HCT116 (cell line): ENCODE data around the gene GABRP. TPM values are rescaled to one million over a fixed set of nuclear protein-coding genes. Genes with fewer than 3 reads are reported as not detected.

Source experiments
- ATAC-seq: fragments of 200-7000 bp; cut with Tn5 transposase; 2 replicates; pipeline ENCODE4 v1.9.1; 2020; ENCODE audit warnings: mild to moderate bottlenecking, moderate library complexity
- BruUV-seq: library from RNA; stranded (reverse); fragments of 400-500 nt; replicated peaks from 2 replicates; lab custom pipeline; 2021; lab: Mats Ljungman, UMichigan
- CTCF ChIA-PET: fragments of 300-600 bp; sonication (Branson Sonifier 250); formaldehyde crosslinking; loops from one replicate; lab custom pipeline; 2021; ENCODE audit warnings: antibody characterized with exemption; lab: Charles Lee
- POLR2A ChIA-PET: fragments of 300-600, 350-600 bp; sonication (Branson Sonifier 250); formaldehyde crosslinking; loops from one replicate; lab custom pipeline; 2021; ENCODE audit warnings: antibody characterized with exemption; lab: Charles Lee
- RAD21 ChIA-PET, 2 experiments: fragments of 300-600 bp; sonication (Branson Sonifier 250); formaldehyde crosslinking; loops; one replicate each; lab custom pipeline; 2023; ENCODE audit warnings: low total read pairs in 2 of 2; ENCODE audit not compliant: uncharacterized antibody in 2 of 2, unreplicated experiment in 2 of 2, low non-redundant PET in 1 of 2; lab: Charles Lee
- DNase-seq: peaks from one replicate; pipeline ENCODE4 v3.0.0-alpha.2; 2010; ENCODE audit warnings: low read depth, low spot score
- H2AFZ ChIP-seq: fragments of 200-600 bp; shearing (Covaris generic), sonication (generic); 2 replicates; pipeline ENCODE4 v1.6.1; 2017; ENCODE audit warnings: low read depth, mixed run types, mixed read lengths, antibody characterized with exemption, low read length; ENCODE audit not compliant: poor library complexity, severe bottlenecking
- H3K27ac ChIP-seq: 2 replicates; pipeline ENCODE4 v1.5.1; 2012; ENCODE audit warnings: low read depth, low read length
- H3K27me3 ChIP-seq: fragments of 200-600 bp; sonication (generic); 2 replicates; pipeline ENCODE4 v1.6.1; 2016; ENCODE audit warnings: mixed run types, low read length, mixed read lengths; ENCODE audit not compliant: insufficient read depth
- H3K36me3 ChIP-seq, 2 experiments: fragments of 200-500 bp in 1 of 2; fragments of 200-600 bp in 1 of 2; sonication (Bioruptor generic) in 1 of 2; sonication (generic) in 1 of 2; 2 replicates each; pipeline versions ENCODE4 v1.5.1 to v1.6.1; 2014 to 2016; ENCODE audit warnings: low read length in 2 of 2, inconsistent platforms in 1 of 2, mixed read lengths in 1 of 2, mixed run types in 1 of 2; ENCODE audit not compliant: insufficient read depth in 2 of 2, control insufficient read depth in 1 of 2
- H3K4me1 ChIP-seq, 2 experiments: fragments of 200-600 bp in 1 of 2; sonication (generic) in 1 of 2; 2 replicates each; pipeline versions ENCODE4 v1.5.1 to v1.6.1; 2012 to 2017; ENCODE audit warnings: low read length in 2 of 2, inconsistent platforms in 1 of 2, mild to moderate bottlenecking in 1 of 2, mixed read lengths in 1 of 2, mixed run types in 1 of 2, moderate library complexity in 1 of 2; ENCODE audit not compliant: insufficient read depth in 2 of 2, control insufficient read depth in 1 of 2
- H3K4me2 ChIP-seq: fragments of 200-600 bp; sonication (generic); 2 replicates; pipeline ENCODE4 v1.6.1; 2017; ENCODE audit warnings: mixed run types, low read length, mixed read lengths
- H3K4me3 ChIP-seq, 2 experiments: fragments of 200-600 bp in 1 of 2; sonication (generic) in 1 of 2; replicated peaks in 1 of 2; 2 replicates each; pipeline ENCODE4 v1.5.1; 2011 to 2016; ENCODE audit warnings: low read length in 2 of 2, control low read depth in 1 of 2, low read depth in 1 of 2, mild to moderate bottlenecking in 1 of 2, mixed read lengths in 1 of 2, mixed run types in 1 of 2
- H3K79me2 ChIP-seq: fragments of 200-600 bp; sonication (generic); 2 replicates; pipeline ENCODE4 v1.6.1; 2017; ENCODE audit warnings: mild to moderate bottlenecking, mixed run types, low read length, moderate library complexity, mixed read lengths; ENCODE audit not compliant: insufficient read depth
- H3K9ac ChIP-seq: fragments of 200-600 bp; sonication (generic); 2 replicates; pipeline ENCODE4 v1.6.1; 2016; ENCODE audit warnings: low read length, mixed read lengths
- H3K9me2 ChIP-seq: fragments of 200-600 bp; sonication (generic), shearing (Covaris generic); 2 replicates; pipeline ENCODE4 v1.6.1; 2017; ENCODE audit warnings: mixed run types, mild to moderate bottlenecking, moderate library complexity; ENCODE audit not compliant: insufficient read depth
- H3K9me3 ChIP-seq, 2 experiments: fragments of 200-500 bp in 1 of 2; fragments of 200-600 bp in 1 of 2; sonication (Bioruptor generic) in 1 of 2; sonication (generic) in 1 of 2; 2 replicates each; pipeline ENCODE4 v1.6.1; 2014 to 2017; ENCODE audit warnings: low read length in 2 of 2, mixed read lengths in 2 of 2, inconsistent platforms in 1 of 2, low read depth in 1 of 2, mild to moderate bottlenecking in 1 of 2, mixed run types in 1 of 2, moderate library complexity in 1 of 2; ENCODE audit not compliant: control insufficient read depth in 1 of 2, insufficient read depth in 1 of 2
- H4K20me1 ChIP-seq: fragments of 200-600 bp; sonication (generic), shearing (Covaris generic); 2 replicates; pipeline ENCODE4 v1.6.1; 2017; ENCODE audit warnings: mixed run types, mild to moderate bottlenecking, moderate library complexity; ENCODE audit not compliant: insufficient read depth
- ATF3 ChIP-seq: IDR thresholded peaks from 2 replicates; pipeline ENCODE4 v1.6.1; 2012
- CBX3 ChIP-seq: IDR thresholded peaks from 2 replicates; pipeline ENCODE4 v1.6.1; 2012; ENCODE audit warnings: low read depth
- EGR1 ChIP-seq: IDR thresholded peaks from 2 replicates; pipeline ENCODE4 v1.6.1; 2012; ENCODE audit warnings: low read depth
- EZH2 ChIP-seq: fragments of 200-600 bp; sonication (generic); IDR thresholded peaks from 2 replicates; pipeline ENCODE4 v1.6.1; 2017; ENCODE audit warnings: antibody characterized with exemption, mixed run types
- MAX ChIP-seq: IDR thresholded peaks from 2 replicates; pipeline ENCODE4 v1.6.1; 2012
- POLR2A ChIP-seq: IDR thresholded peaks from 2 replicates; pipeline ENCODE4 v1.7.0; 2011; ENCODE audit warnings: borderline replicate concordance; ENCODE audit not compliant: insufficient read depth, insufficient read length; ENCODE audit errors: extremely low read depth
- POLR2AphosphoS5 ChIP-seq: IDR thresholded peaks from 2 replicates; pipeline ENCODE4 v1.6.1; 2011; ENCODE audit warnings: mild to moderate bottlenecking, low read depth, low read length, moderate library complexity
- RAD21 ChIP-seq: IDR thresholded peaks from 2 replicates; pipeline ENCODE4 v1.6.1; 2012; ENCODE audit warnings: low read depth, mild to moderate bottlenecking
- REST ChIP-seq: IDR thresholded peaks from 2 replicates; pipeline ENCODE4 v1.6.1; 2012; ENCODE audit warnings: low read depth
- SIN3A ChIP-seq: IDR thresholded peaks from 2 replicates; pipeline ENCODE4 v1.6.1; 2012; ENCODE audit warnings: low read depth
- TCF7L2 ChIP-seq: IDR thresholded peaks from 2 replicates; pipeline ENCODE4 v1.7.0; 2011; ENCODE audit warnings: borderline replicate concordance, inconsistent platforms; ENCODE audit not compliant: insufficient read depth, insufficient read length; ENCODE audit errors: extremely low read depth
- intact Hi-C: fragments of 100-400 bp; cut with micrococcal nuclease; formaldehyde crosslinking; loops from 2 replicates; pipeline ENCODE4 v1.10.0; 2022
- total RNA-seq: library from RNA; stranded (reverse); gene quantifications from one replicate; pipeline ENCODE4 v1.2.1, GENCODE V29; 2021; ENCODE audit not compliant: unreplicated experiment

GABRP gene
- total RNA-seq, 1 experiment from 2014 or later: not detected

- H3K4me1 ChIP-seq: no peaks in the 10 kb centered on the region
- H4K20me1 ChIP-seq: no peaks in the 10 kb centered on the region
- no peak overlapping the region for H2AFZ ChIP-seq
- TF ChIP-seq ATF3: no peak
- TF ChIP-seq SIN3A: no peak
- no peak for TF ChIP-seq EZH2
- TF ChIP-seq TCF7L2: no peak
- peaks cover 9% of the 10 kb centered on the region; the same call in 1 of the 2 replicates for H3K27me3 ChIP-seq
- intact Hi-C loops: no loop called here
- no peak overlapping the region for H3K27ac ChIP-seq
- H3K79me2 ChIP-seq: no peaks in the 10 kb centered on the region
- no peak overlapping the region for H3K9ac ChIP-seq
- ATAC-seq: no peak
- POLR2A ChIA-PET: no interaction called here
- BruUV-seq: no TSS peak
- no peaks in the 10 kb centered on the region for H3K36me3 ChIP-seq
- H3K4me2 ChIP-seq: no peak overlapping the region
- no peak overlapping the region for H3K4me3 ChIP-seq
- RAD21 ChIA-PET: no interaction called here
- no peak for DNase-seq
- no peaks in the 10 kb centered on the region for H3K9me2 ChIP-seq
- H3K9me3 ChIP-seq: no peaks in the 10 kb centered on the region
- CTCF ChIA-PET: no interaction called here
These were observed 45.9 kb upstream of the GABRP start for GRCh38 chr5:170737591-170737990.

- POLR2A ChIA-PET: no interaction called here
- H2AFZ ChIP-seq: no peak overlapping the region
These were observed 44.7 kb upstream of the GABRP start for GRCh38 chr5:170738840-170739239.

More at GRCh38 chr5:170738840-170739239, 44.7 kb upstream of the GABRP start:
- ChIA-PET RAD21 (no interaction called here), CTCF (no interaction called here)
- DNase-seq (no peak), ATAC-seq (no peak)
- intact Hi-C loops: no loop called here
- Histone ChIP-seq H3K4me1 (no peaks in the 10 kb centered on the region), H3K27me3 (no peaks in the 10 kb centered on the region; the same call in 1 of the 2 replicates), H4K20me1 (no peaks in the 10 kb centered on the region), H3K36me3 (no peaks in the 10 kb centered on the region), H3K4me3 (no peak overlapping the region), H3K79me2 (no peaks in the 10 kb centered on the region), H3K9me3 (no peaks in the 10 kb centered on the region), H3K9me2 (no peaks in the 10 kb centered on the region), H3K4me2 (no peak overlapping the region), H3K9ac (no peak overlapping the region), H3K27ac (no peak overlapping the region)
- BruUV-seq: no TSS peak
- TF ChIP-seq EGR1 (no peak), TCF7L2 (no peak), MAX (no peak), RAD21 (no peak), POLR2AphosphoS5 (no peak), CBX3 (no peak), POLR2A (no peak), REST (no peak)
